ENCODE measurements around the gene CABLES1.

DNA sequence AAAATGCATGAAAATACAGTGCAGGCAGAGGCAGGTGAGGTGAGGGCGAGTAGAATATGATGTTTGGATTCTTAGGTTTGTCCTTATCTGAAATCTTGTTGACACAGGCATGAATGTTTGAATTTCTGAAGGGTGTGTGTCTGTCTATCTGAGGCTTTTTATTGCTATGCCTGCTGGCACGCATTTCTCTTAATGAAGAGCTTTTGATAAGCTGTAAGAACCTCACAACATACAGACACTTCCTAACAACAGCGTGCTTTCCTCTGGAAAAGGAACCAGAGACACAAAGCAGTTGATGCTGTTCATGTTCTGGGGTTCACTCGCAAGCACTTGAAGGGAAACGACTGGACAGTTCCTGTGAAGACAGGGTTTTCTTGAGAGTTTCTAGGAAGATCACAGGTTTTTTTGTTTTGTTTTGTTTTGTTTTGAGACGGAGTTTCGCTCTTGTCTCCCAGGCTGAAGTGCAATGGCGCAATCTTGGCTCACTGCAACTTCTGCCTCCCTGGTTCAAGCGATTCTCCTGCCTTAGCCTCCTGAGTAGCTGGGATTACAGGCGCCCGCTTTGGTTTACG, 33.3 kb upstream of the CABLES1 start:
- peak in 1 of 2 donors; percentile 22 for TF ChIP-seq POLR2A (IDR thresholded peaks at IDR 0.05)
- TF ChIP-seq, protein P1, sequence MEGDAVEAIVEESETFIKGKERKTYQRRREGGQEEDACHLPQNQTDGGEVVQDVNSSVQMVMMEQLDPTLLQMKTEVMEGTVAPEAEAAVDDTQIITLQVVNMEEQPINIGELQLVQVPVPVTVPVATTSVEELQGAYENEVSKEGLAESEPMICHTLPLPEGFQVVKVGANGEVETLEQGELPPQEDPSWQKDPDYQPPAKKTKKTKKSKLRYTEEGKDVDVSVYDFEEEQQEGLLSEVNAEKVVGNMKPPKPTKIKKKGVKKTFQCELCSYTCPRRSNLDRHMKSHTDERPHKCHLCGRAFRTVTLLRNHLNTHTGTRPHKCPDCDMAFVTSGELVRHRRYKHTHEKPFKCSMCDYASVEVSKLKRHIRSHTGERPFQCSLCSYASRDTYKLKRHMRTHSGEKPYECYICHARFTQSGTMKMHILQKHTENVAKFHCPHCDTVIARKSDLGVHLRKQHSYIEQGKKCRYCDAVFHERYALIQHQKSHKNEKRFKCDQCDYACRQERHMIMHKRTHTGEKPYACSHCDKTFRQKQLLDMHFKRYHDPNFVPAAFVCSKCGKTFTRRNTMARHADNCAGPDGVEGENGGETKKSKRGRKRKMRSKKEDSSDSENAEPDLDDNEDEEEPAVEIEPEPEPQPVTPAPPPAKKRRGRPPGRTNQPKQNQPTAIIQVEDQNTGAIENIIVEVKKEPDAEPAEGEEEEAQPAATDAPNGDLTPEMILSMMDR (IDR thresholded peaks at IDR 0.05), result no peak

Data from Peyer's patch (tissue), 4 donors.